ENCODE data around the gene DIDO1.

The DIDO1 gene

DNA sequence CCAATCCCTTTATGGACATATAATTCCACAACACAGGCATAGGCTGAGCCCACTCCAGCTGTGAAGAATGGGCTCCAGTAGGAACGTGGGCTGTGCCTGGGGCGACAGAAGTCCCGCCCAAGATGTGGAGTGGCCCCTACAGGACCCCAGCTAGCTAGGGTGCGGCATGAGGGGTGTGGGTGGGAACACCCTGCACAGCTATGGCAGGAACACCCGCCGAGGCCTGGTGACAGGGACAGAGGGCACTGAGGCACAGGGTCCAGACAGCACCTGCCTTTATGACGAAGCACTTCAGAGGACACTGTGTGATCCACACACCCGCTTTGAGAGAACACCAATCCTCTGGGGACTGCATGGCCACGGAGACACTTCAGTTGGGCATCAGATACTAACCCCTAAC, 36.4 kb downstream of the DIDO1 start:
- no peak for DNase-seq

DNA sequence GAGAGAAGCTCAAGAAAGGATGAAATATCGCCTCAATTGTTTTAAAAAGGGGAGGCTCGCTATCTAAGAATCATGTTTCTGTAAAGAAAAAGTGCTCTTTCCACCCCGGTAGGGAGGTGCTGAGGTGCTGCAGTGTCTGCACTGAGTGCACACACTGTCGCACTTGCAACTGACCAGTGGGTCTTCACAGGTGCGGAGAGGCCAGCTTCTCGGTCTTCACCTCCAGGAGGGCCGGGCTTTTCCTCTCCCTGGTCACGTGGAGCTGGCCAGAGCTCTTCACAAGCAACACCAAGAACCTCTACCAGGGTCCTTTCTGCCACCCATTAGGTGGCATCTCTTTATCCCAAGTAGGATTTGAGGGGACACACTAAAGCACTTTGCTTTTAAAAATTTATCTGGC, 36.9 kb downstream of the DIDO1 start:
- no peak for DNase-seq

DNA sequence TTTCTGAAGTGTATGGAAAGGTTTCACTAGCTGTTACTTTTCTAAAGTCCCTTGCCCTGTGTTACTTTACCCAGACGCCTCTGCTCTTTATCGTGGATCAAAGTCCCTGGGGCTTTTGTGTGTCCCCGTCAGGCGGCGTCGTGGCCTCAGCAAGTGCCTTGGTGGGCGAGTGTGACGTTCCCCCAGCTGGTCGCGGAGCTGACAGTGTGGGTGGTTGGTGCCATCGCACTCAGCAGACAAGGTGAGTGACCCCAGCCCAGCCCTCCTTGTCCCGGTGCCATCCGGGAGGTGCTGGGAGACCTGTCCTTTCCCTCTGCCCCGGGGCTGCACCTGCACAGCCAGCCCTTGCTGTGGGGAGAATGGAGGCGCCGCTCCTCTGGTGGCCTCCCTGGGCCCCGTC, 37.4 kb downstream of the DIDO1 start:
- no peak for DNase-seq

DNA sequence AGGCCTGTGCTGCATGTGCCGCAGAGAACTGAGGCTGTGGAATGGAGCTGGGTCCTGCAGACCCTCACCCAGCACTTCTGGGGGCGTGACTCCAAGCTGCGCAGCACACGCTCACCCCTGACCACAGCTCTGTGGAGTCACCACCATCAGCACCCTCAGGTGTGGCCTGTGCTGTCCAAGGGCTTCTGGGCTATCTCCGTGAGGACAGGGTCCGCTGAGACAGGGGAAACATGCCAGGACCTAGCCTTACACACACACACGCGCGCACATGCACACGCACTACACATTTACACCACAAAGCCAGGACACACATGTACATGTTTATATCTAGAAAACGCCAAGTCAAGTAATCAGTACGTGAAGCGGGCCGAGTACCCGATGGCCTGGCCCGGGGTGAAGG, 37.9 kb downstream of the DIDO1 start:
- no peak for DNase-seq

DNA sequence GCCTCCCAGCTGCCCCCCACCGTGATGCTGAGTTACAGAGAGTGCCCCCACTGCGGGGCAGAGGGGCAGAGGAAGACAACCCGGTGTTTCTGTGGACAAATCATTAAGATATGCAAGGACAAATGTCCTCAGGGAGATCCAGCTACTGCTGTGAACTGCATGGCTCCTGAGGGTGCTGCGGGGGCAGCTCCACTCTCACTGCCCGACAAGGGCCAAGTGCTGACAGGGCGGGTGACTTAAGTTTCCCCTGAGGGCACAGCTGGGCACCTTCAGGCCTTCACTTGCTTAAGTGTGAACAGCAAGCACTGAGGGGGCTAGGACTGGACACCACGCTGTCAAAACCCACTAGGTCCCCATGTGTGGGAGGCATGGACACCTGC, 38.5 kb downstream of the DIDO1 start:
- DNase-seq, result no peak

DNA sequence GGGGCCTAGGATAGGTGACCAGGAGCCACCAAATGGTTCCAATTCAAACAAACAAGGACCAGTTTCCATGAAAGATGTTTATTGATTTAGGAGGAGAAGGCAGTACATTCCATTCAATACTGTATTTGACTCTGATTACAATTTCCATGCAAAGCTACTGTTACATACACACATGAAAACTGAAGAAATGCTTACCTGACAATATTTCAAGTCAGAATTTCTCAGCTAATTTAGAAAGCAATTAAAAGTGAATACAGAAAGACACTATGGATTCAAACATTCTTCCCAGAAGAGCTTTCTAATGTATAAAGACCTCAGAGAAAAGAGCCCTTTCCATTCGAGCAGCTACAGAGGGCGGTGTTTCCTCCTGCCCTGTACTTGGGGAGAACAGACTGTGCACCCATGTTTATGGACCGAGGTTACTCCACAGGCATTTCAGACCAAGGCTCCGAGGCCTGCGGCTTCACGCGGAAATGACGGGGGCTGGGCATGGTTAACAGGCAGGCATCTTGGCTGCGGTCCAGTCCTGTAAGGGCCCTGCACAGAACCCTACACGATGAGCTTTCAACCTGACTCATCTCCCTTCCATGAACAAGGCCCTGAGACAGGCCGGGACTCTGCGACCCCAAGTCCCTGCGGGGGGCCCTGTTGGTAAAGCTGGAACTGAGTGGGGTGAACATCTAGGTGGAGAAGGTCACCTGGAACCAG, 39.0 kb downstream of the DIDO1 start:
- DNase-seq, result no peak

DNA sequence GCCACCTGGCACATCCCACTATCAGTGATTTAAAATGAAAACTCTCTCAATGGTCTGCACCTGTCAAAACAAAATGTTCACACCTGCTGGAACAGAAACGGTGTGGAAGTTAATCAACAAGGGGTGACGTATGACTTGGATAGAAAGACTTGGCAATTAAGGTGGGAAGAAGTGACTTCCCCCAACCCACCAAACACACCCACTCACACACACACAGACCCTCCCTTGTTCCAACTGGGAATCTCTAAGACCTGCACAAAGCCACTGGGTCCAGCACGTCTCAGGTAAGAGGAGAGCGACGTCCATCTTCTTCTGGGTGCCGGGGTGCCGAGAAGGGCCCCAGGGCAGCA, 39.6 kb downstream of the DIDO1 start:
- no peak for DNase-seq

DNA sequence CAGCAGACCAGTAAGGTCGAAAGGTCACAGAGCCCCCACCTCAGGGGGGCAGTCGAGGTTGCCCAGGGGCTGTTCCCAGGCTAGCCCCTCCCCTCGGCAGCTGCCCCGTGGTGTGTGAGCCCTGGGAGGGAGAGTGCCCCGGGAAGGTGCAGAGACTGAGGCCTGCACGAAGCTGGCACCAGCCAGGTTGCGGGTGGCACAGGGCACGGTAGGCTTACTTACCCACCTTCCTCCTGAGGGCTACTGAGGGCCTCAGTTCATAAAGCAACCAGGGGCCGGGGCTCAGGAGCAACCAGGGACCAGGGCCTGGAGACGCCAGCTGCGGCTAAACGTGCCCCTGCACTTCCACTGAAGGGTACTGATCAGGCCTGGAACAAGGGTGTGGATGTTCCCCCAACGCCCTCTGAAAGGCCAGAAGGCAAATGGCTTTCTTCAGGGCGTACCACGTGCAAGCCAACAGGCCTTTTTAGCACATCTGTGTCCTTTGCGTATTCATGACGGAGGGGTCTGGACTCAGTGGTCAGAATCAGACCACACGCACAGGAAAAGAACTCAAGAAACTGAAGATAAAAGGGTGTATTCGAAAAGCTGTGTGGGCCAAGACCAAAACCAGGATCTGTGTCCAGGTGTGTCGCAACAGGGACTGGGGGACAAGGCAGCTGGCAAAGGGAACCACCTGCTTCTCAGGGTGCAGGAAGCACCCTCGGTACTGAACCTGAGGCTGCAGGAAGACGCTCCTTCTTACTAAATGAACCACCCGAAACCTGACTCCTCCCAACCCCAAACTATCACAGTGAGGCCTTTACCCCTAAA, 40.2 kb downstream of the DIDO1 start:
- DNase-seq, result no peak

DNA sequence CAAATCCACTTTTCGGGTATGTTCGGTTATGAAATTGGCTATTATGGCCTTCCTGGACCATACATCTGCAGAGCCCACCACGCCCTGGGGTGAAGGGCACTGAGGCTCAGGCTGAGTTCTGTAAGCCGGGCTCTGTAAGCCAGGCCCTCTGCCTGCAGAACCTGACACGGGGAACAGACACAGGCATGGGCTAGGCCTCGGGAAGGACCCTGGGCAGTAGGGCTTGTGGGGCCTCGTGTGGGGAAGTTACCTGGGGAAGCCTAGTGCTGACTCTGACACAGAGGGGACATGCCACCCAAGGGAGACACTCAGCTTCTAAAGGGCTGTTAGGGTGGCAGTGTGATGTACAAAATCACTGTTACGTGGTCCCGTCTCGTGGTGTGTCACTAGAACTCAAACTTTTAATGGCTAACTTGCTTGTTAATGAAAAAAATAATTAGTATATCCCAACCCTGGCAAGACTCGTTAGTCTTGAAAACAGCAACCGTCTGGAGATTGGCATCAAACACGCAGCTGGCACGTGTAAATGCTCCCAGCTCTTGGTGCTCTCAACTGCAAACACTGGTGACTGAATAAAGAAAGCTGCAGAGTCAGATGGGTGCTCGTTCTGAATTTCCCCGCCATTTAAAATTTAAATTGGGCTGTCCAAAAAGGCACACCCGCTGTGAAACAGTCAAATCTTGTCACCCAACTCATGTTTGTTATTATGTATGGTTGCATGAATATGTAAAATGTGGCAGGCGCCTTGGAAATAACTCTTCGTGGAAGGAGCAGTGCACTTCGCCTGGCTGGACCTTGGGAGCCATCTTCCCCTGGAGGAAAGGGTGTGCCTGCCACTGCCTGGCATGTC, 41.0 kb downstream of the DIDO1 start:
- no peak for DNase-seq

DNA sequence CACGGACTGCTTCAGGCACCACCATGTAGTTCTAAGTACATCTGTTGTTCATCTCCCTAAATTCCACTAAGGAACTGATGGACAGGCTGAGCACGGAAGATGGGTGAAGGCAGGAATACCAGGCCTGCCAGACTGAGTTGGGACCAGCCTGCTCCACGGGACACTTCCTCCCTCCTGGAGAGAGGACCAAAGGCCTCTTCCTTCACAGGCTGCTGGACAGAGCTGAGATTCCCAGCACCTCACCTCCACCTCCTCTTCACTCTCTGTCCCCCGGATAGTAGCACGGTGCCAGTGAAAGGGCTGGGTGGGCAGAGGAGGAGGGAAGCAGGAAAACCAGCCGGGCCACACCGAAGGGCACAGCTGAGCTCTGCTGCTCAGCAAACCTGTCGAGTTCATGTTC, 41.7 kb downstream of the DIDO1 start:
- no peak for DNase-seq

DNA sequence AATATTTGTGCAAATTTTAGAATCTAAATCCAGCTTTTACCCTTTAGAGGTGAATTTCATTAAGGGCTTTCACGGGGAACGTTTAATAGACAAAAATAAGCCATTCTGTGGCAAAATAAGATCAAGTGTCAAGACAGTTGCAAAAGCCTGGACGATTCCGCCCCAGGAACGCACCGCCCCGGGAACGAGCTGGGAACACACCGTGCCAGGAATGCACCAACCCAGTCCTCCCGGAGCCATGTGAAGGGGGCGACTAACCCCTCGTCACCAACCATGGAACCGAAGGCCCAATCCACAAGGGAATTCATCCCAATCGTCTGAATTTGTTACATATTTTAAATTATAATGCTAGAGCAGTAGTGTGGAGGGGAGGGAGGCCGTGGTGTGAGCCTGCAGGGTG, 43.9 kb downstream of the DIDO1 start:
- no peak for DNase-seq

DNA sequence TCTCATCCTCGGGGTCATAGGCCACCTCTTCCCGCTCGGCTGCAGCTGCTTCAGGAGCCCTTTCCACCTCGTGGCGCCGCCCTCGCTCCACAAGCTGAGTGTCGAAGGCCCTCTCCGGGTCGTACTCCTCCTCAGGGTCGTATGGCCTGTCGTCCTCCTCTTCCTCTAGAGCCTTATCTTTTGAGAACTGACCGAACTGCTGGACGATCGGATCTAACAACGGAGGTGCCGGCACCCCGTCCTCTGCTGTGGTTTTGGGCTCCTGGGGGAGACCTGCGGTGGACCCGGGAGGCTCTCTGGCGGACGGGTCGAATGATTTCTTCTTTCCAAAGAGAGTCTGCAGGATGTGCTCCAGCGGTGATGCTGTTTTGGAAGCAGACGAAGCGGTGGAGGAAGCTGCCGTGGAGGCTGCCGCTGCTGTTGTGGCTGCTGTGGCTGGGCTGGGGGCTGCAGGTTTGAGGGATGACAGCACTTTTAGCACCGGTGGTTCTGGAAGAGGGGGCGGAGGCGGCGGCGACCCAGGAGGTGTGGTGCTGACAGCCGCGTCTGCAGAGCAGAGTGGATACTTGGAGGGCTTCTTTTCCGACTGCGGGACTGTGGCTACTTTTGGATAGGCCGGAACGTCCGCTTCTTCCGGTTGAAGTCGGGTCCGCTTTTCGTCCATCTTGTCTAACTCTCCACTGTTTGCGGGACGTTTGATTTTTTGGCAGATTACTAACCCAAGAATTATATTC, 44.5 kb downstream of the DIDO1 start:
- no peak for DNase-seq

DNA sequence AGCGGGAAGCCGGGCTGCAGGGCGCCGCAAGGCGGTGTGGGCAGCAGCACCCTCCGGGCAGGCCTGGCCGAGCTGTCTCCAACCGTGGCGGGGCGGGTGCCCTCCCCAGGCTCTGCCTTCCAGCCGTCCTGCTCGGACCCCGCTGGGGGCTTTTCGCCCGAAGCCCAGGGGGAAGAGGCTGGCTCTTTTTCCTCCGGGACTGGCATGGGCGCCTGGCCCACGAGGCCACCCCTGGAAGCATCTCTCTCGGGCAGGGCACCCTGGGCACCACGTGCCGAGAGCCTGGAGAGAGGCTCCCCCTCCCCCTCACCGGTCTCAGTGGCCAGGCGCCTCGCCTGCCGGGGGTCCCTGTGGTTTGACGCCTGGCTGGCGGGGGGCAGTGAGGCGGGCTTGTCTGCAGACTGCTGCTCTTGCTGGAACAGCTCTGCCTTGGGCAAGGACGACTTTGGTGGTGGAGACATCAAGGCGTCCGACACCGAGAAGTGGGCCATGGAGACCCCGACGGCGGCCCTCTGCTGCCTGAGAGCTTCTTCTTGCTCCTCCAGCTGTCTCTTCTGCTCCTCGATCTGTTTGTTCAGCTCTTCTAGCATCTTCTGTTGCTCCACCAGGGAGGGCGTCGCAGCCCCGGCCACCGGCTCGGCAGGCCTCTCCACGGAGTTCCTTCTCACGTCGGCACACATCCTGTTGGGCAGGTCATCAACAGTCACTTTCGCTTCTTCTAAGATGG, 45.2 kb downstream of the DIDO1 start:
- no peak for DNase-seq

DNA sequence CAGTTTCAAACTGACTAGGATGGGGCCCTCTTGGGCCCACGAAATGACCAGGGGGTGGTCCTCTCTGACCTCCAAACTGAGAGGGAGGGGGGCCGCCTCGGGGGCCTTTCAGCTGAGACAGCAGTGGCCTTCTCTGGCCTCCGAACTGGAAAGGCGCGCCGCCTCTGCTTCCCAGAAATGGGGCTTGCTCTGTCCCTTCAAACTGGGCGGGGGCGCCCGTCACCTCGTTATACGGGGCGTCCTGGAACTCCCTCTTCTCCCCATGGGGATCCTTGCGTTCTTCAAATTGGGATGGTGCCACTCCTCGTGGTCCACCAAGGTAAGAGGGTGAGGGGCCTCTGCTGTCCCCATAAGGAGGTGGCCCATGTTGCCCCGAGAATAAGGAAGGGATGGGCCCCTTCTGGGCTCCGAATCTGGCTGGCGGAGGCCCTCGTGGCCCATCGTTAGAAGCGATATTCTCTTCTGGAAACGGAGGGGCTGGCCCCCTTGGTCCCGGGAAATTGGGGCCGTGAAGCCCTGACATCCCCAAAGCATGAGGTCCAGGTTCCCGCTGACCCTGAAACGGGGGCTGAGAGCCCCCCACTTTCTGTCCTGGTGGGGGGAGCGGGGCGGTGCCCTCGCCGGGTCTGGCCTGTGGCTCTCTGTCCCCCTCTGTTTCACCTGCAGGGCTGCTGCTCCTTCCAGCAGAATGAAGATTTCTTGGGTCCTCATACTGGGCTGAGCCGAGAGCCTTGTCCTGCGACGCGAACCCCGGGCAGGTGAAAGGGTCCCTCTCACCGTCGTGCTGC, 46.0 kb downstream of the DIDO1 start:
- DNase-seq, result no peak

DNA sequence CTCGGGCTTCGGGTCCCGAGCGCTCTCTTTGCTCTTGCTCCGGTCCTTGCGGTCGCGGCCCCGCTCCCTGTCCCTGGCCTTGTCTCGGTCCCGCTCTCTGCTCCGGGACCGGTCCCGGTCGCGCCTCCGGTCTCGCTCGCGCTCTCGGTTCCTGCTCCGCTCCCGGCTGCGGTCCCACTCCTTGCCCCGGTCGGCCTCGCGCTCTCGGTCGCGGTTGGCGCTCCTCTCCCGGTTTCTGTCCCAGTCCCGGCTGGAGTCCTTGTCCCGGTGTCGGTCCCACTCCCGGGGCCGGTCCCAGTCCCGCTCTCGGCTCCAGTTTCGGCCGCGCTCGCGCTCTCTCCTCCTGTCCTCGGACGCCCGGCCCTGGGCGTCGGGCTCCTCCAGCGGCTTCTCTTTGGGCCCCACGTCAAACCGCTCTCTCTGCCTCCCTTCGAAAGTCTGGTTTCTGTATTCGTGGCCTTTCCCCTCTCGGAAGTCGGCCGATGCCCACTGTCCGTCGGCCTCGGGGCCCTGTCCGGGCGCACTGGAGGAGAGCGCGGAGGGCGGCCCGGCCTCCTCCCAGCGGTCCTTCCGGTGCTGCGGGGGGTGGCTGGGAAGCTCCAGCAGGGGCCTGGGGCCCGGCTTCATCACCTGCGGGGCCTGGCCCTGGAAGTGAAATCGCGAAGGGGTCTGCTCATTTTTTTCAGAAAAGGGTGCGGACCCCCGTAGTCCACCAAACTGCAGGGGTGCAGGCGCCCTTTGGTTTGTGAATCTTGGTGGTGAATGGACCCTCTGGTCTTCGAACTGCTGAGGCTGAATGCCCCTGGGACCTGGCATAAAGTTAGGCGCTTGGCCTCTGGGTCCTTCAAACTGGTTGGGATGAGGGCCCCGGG, 46.8 kb downstream of the DIDO1 start:
- DNase-seq, result no peak

DNA sequence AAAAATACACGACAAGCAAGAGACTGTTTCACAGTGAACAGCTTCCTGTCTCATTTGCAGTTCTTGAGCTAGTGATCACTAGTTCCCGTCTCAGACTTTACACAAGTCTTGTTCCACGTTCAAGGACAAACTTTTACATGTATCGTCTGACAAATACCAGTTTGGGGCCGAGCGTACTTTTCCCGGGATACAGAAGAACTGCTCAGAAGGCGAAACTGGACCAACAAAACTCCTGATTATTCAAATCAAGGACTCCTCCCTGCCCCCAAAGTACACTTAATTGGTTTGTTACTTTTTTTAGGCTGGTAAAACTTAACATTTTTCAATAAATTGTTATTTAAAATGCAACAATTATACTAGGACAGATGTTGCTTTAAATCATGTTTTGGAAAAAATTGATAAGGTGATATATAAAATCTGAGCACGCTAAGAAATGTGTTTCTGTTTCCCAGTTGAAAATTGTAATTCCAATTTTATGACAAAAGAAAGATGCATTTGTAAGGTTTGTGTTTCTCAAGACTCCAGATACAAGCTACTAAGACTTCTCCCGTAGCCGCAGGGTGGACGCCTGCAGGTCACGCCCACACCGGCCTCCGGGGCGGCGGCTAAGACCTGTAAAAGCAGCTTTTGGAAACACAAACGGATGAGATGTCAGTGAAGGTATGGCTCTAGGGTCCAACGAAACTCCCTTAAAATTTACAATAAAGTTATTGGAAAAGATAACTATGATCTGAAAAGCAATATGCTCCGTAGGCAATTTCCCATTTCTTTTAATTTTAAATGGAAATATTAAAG, 47.9 kb downstream of the DIDO1 start:
- no peak for DNase-seq

DNA sequence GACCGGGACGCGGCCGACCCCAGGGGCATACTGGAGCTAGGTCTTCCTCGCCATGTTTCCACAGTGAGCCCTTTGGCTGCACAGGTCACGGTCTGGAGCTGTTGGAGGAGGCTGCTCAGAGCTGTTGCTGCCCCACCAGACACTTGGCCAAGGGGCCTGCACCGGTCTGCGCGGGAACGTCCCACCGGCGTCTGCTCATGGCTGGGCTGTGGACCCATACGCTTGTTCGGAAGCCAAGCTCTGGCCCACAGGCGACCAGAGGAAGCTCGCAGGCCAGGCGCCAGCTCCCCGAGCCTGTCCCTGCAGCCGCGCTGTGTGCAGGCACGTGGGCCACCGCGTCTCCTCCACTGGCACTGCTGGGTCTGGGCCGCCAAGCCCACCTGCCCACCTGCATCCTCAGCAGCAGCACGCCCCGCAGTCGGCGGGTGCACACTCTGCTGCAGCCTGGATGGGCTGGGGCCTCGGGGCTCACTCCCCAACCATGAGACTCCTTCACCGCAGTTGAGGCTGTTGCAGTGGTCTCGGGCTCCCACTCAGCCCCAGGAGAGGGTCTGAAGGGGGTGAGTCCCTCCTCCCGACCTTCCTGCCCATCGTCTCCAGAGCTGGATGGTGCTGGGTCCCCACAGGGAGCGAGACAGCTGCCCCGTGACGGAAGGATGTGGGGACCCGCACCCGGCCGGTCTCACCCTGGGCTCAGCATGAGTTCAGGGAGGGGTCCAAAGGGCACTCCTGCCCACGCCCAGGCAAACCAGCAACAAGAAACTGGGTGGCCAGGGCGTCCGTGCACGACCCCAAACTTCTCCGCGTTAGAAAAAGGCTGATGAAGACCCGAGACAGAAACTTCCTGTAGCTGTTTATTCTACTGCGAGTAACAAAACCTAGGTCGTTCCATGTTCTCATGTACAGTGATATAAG, 49.1 kb downstream of the DIDO1 start:
- no peak for DNase-seq

DNA sequence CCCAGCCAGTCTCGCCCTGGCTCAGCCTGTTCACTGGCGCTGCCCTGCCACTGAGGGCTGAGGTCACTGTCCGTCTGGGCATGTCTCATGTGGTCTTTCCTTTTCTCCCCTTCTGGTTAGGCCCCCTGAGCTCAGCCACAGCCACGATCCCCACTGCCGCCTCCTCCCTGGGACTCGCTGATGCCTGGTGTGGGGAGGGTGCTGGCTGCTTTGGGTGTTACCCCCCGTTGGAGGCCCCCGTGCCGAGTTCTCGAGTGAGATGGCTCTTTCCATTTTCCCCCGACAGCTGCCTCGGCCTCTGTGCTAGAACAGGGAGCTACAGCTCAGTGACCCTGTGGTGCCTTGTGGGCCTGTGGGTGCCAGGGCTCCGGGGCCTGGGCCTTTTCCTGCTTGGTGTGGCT, 49.8 kb downstream of the DIDO1 start:
- no peak for DNase-seq
